ENCODE measurements around the gene LYZL1. TPM values are rescaled to one million over a fixed set of nuclear protein-coding genes. Genes with fewer than 3 reads are reported as not detected.
"Not testable (repeated sequence)": the region's sequence is repeated elsewhere in the genome, so short reads cannot be mapped to it uniquely, and the experiment has no call there.

LYZL1 gene
- total RNA-seq = not detected

DNA sequence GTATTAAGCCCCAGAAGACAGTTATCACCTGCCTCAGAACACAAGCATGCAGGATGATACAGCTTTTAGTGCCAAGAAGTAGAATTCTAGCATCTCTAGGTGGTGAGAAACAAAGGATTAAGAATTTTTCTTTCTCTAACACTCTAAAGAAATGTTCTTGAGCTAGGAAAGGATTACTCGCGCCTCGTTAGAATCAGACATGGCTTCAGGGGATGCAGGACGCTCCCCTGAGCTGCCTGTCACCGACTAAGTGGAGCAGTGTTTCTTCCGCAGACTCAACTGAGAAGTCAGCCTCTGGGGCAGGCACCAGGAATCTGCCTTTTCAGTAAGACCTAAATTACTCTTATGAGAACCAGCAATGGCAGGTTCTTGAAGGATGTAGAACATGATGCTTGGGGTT, at the start of gene LYZL1:
LYZL1 (plus strand) TSS at position 165 of the 400 bp plus-strand sequence. CDS start 2,798 bp downstream, outside the sequence.
- H3K27me3 ChIP-seq; intact Hi-C loops (cut with DNase I); H3K36me3 ChIP-seq (replicated peaks in 1 of 2; ENCODE audit: insufficient read depth in 1 of 2, low read depth in 2 of 2); ATAC-seq; H3K4me3 ChIP-seq; H3K9me3 ChIP-seq; H3K27ac ChIP-seq; DNase-seq; H3K4me1 ChIP-seq: not testable (repeated sequence)
- WGBS, 2 donors = 81 to 83% methylated on average over 6 of the region's 6 CpGs

DNA sequence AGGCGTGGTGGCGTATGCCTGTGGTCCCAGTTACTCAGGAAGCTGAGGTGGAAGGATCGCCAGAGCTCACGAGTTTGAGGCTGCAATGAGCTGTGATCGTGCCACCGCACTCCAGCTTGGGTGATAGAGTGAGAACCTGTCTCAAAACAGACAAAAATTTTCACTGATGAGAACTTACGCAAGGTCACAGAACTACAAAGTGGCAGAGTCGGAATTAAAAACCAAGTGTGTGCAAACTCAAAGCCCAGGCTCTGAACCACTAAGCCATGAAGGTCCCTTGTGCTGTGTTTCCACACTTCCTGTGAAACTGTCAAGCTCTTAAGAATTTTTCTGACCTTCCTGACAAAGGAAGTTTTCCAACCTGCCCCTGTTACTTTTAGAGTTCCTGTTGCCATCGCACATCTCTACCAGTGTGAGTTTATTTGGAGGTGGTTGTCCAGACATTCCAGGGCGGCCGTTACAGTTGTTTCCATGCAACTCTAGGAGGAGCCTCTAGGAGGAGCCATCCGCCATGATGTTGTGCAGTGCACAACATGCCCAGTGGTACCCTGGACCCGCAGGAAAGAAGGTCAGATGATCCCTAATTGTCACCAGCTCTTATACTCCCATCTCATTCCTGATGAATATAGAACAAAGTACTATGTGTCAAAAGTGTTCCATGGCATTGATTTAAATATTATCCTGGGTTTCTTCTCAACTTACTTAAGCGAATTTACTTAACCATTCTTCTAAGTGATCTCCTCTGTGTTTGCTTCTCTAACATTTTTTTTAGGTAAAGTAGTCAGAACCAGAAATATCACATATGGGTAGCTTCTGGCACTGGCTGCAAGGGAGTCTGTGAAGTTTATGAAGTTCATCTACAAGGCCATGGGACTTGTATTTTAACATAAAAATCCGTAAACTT, 49.0 kb upstream of the LYZL1 start:
- Histone ChIP-seq H3K4me1 (no peaks in the 10 kb centered on the region), H3K36me3 (replicated peaks in 1 of 2; ENCODE audit: insufficient read depth in 1 of 2, low read depth in 2 of 2) (no peaks in the 10 kb centered on the region), H3K27me3 (no peaks in the 10 kb centered on the region), H3K4me3 (no peak overlapping the region), H3K9me3 (no peaks in the 10 kb centered on the region), H3K27ac (no peak overlapping the region)
- TF ChIP-seq, protein P1, sequence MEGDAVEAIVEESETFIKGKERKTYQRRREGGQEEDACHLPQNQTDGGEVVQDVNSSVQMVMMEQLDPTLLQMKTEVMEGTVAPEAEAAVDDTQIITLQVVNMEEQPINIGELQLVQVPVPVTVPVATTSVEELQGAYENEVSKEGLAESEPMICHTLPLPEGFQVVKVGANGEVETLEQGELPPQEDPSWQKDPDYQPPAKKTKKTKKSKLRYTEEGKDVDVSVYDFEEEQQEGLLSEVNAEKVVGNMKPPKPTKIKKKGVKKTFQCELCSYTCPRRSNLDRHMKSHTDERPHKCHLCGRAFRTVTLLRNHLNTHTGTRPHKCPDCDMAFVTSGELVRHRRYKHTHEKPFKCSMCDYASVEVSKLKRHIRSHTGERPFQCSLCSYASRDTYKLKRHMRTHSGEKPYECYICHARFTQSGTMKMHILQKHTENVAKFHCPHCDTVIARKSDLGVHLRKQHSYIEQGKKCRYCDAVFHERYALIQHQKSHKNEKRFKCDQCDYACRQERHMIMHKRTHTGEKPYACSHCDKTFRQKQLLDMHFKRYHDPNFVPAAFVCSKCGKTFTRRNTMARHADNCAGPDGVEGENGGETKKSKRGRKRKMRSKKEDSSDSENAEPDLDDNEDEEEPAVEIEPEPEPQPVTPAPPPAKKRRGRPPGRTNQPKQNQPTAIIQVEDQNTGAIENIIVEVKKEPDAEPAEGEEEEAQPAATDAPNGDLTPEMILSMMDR (IDR thresholded peaks at IDR 0.05) = peak in 2 of 7 experiments; percentile 8 to 13
- TF ChIP-seq POLR2A (IDR thresholded peaks at IDR 0.05) = no peak
- ATAC-seq (no peak), DNase-seq (no peak)
- intact Hi-C loops (cut with DNase I) = no loop called here
- WGBS, 2 donors = 70 to 79% methylated on average over 15 of the region's 15 CpGs

DNA sequence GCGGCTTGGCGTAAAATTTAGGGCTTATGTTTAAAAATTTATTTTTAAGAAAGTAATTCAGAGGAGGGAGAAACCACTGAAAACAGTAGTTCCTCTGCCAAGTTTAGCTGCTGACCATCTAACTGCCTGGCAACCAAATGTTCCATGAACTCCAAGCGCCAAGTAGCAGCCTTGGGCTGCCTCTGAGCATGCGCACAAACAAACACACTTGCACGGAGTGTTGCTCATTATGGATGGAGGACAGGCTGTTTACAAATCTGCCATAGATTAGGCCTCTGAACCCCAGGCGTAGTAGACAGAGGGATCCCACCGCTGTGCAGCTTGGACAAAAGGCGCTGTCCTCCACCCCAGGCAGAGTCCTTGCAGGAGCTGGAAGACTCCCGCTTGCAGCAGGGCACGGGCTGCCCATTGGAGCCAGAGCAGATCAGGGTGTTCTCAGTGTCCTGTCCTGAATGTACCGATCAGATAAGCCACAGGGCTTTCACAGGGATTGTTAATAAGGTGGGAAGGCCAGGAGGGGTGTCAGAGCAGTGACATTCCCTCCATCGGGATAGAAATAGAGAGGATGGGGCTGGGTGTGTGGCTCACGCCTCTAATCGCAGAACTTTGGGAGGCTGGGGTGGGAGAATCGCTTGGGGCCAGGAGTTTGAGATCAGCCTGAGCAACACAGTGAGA, 47.7 kb upstream of the LYZL1 start:
- Histone ChIP-seq H3K27ac (no peak overlapping the region), H3K36me3 (replicated peaks in 1 of 2; ENCODE audit: insufficient read depth in 1 of 2, low read depth in 2 of 2) (no peaks in the 10 kb centered on the region), H3K4me3 (no peak overlapping the region), H3K9me3 (no peaks in the 10 kb centered on the region), H3K27me3 (no peaks in the 10 kb centered on the region), H3K4me1 (no peaks in the 10 kb centered on the region)
- TF ChIP-seq, protein P1 (IDR thresholded peaks at IDR 0.05) = no peak
- TF ChIP-seq POLR2A (IDR thresholded peaks at IDR 0.05) = no peak
- ATAC-seq (no peak), DNase-seq (no peak)
- intact Hi-C loops (cut with DNase I) = no loop called here
- WGBS, 2 donors = 68 to 80% methylated on average over 14 to 15 of the region's 15 CpGs

DNA sequence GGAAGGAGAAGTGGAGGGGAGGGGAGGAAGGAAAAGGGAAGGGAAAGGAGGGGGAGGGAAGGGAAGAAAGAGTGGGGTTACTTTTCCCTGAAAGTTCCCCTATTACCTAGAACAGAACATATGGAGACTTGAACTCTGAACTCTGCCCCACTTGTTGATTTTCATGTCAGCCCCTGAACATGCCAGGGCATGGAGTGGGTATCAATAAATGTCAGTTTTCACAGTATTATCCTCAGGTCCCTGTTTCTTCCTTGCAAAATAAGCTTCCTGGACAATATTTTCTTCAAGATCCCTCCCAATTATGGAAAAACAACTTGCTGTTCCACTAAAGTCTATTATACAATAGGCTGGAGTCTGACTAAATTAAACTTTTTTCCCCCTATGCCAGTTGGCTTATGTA, 46.9 kb upstream of the LYZL1 start:
- no peak for ATAC-seq
- no peak overlapping the region for H3K27ac ChIP-seq
- intact Hi-C loops (cut with DNase I) = no loop called here
- H3K9me3 ChIP-seq = no peaks in the 10 kb centered on the region
- TF ChIP-seq POLR2A (IDR thresholded peaks at IDR 0.05) = no peak
- TF ChIP-seq, protein P1 (IDR thresholded peaks at IDR 0.05) = no peak
- H3K27me3 ChIP-seq = no peaks in the 10 kb centered on the region
- no peaks in the 10 kb centered on the region for H3K4me1 ChIP-seq
- no peak for DNase-seq
- no peaks in the 10 kb centered on the region for H3K36me3 ChIP-seq (replicated peaks in 1 of 2; ENCODE audit: insufficient read depth in 1 of 2, low read depth in 2 of 2)
- H3K4me3 ChIP-seq = no peak overlapping the region

DNA sequence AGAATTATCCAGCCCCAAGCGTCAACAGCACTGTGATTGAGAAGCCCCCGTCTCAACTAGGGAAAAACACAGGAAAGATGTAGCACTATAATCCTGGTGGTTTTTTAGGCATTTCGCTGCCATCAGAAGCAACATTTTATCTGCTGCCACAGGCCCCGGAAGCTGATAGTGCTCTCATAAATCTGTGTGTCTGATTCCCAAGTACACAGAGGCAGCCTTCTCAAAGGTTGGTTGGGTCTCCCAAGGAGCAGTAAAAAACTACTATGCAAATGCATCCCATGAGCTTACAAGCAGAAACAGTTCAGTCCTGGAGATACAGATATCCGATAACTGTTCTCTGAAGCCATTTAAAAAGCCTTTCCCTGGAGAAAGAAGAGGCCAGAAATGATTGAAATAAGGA, 45.8 kb upstream of the LYZL1 start:
- intact Hi-C loops (cut with DNase I) = no loop called here
- H3K4me1 ChIP-seq = no peaks in the 10 kb centered on the region

More for the DNA sequence above, 45.8 kb upstream of the LYZL1 start:
- Histone ChIP-seq H3K27ac (no peak overlapping the region), H3K36me3 (replicated peaks in 1 of 2; ENCODE audit: insufficient read depth in 1 of 2, low read depth in 2 of 2) (no peaks in the 10 kb centered on the region), H3K27me3 (no peaks in the 10 kb centered on the region), H3K4me3 (no peak overlapping the region), H3K9me3 (no peaks in the 10 kb centered on the region)
- TF ChIP-seq, protein P1 (IDR thresholded peaks at IDR 0.05) = no peak
- no peak for TF ChIP-seq POLR2A (IDR thresholded peaks at IDR 0.05)
- no peak for DNase-seq
- ATAC-seq = no peak
- 38 to 80% methylated on average over 3 to 5 of the region's 5 CpGs for WGBS, 2 donors
